ENCODE data around the gene ANKRD52. TPM values are rescaled to one million over a fixed set of nuclear protein-coding genes. Genes with fewer than 3 reads are reported as not detected.

The ANKRD52 gene
- 26.1 and 35.1 TPM in 2 replicates for polyA plus RNA-seq (2011; rRNA removed)
- 31.9 and 40.1 TPM in 2 replicates for polyA plus RNA-seq (2012; cell fraction: cytosol; rRNA removed)
- polyA plus RNA-seq (2012; cell fraction: nucleus; rRNA removed) = 109 and 119 TPM in 2 replicates
- 47.4 to 48.7 TPM (median 48.0 TPM) in 3 replicates for polyA plus RNA-seq (2017; fragmentation: RNase III; extraction: RNeasy Plus Mini Kit Qiagen cat#74134 plus additional on column Dnase treatment)
- polyA minus RNA-seq (2011; rRNA and poly(A)+ RNA removed) = 57.3 and 62.5 TPM in 2 replicates

DNA sequence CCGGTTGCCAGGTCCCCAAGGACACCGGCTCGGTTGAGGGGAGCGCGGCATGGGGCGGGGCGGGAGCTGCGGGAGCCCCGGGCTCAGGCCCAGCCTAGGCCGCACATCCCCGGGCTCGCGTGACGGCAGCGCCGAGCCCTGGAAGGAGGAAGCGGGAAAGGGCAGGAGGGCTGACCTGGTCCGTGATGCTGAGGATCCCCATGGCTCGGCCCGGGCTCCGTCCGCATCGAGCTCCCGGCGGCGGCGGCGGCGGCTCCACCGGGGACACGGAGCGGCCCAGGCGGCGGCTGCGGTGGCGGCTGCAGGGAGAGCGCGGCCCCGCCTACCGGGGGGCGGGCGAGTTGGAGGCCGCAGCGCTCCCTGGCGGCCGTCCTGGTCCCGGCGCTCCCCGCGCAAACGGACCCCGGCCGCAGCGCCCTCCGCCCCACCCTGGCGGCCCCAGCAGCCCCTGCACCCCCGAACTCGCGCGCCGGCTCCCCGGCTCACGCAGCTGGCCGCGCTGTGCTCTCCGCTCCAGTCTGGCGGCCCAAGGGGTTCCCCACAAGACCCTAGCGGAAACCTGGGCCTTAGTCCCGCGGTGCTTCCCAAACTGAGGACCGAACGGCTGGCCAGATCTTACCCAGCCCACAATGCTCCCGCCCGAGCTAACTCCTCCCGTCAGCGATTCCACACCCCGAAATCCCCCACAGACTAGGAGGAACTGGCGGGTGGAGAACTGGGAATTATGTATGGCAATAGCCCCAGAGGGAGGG, at the start of gene ANKRD52:
Gene ANKRD52, minus strand, starts transcription at position 317 of the 752 bp plus-strand sequence. Its CDS starts 115 bp downstream, at position 202.
- POLR2A ChIA-PET = interaction anchor here (0.5 to 2.7 kb wide), 6 partner anchors 9 to 206 kb away, joined by 3 to 21 read pairs (median 4); partner anchors contain the start of genes COQ10A, CS, RNF41 and SMARCC2
- H3K9me3 ChIP-seq = no peaks in the 10 kb centered on the region
- CTCF ChIA-PET = interaction anchor here (0.5 to 14.6 kb wide), 43 partner anchors 11 to 1018 kb away, joined by 3 to 146 read pairs (median 5); partner anchors contain the start of genes CNPY2, COQ10A, RNF41 and SMARCC2
- H3K4me3 ChIP-seq = peak within 1 kb of the TSS; percentile 94
- peak within 1 kb of the TSS; percentile 92 to 97 for H3K27ac ChIP-seq
- ATAC-seq (peak; percentile 86 to 89), DNase-seq (ENCODE audit: low read depth in 1 of 2, low spot score in 1 of 2) (peak; percentile 80 to 88), FAIRE-seq (no peak)
- under 1% methylated on average over 23 of the region's 78 CpGs for WGBS (ENCODE audit: missing lambda C conversion rate)
- peaks cover 47% of the 10 kb centered on the region for H3K4me1 ChIP-seq
- TF ChIP-seq CHD4 (IDR thresholded peaks at IDR 0.05; ENCODE audit: borderline replicate concordance) (no peak), RFX5 (IDR thresholded peaks at IDR 0.05) (peak; percentile 30; the same call in 1 of the 2 replicates), ZC3H11A (IDR thresholded peaks at IDR 0.05) (no peak), JUN (IDR thresholded peaks at IDR 0.05) (peak; percentile 57 to 75; a peak in 4 of 5 replicates), KDM5A (IDR thresholded peaks at IDR 0.05) (peak; percentile 46; the same call in 1 of the 2 replicates), RCOR1 (IDR thresholded peaks at IDR 0.05; ENCODE audit: low read depth, low read length) (no peak), POLR2A (IDR thresholded peaks at IDR 0.05; ENCODE audit: low read length) (peak; percentile 65), PHF8 (IDR thresholded peaks at IDR 0.05; ENCODE audit: borderline replicate concordance, low read depth) (peak; percentile 97), RAD21 (conservative IDR thresholded peaks at IDR 0.05 in 1 of 2, IDR thresholded peaks at IDR 0.05 in 1 of 2) (0 out of 5 replicates have a peak, but pooled peaks of 1 of the 2 experiments have one; percentile 39), SMC3 (IDR thresholded peaks at IDR 0.05) (peak; percentile 72)
- TF ChIP-seq, protein P1, sequence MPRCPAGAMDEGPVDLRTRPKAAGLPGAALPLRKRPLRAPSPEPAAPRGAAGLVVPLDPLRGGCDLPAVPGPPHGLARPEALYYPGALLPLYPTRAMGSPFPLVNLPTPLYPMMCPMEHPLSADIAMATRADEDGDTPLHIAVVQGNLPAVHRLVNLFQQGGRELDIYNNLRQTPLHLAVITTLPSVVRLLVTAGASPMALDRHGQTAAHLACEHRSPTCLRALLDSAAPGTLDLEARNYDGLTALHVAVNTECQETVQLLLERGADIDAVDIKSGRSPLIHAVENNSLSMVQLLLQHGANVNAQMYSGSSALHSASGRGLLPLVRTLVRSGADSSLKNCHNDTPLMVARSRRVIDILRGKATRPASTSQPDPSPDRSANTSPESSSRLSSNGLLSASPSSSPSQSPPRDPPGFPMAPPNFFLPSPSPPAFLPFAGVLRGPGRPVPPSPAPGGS (IDR thresholded peaks at IDR 0.05) = peak; percentile 87
- TF ChIP-seq, protein P2, sequence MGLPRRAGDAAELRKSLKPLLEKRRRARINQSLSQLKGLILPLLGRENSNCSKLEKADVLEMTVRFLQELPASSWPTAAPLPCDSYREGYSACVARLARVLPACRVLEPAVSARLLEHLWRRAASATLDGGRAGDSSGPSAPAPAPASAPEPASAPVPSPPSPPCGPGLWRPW (IDR thresholded peaks at IDR 0.05) = no peak
- TF ChIP-seq, protein P3, sequence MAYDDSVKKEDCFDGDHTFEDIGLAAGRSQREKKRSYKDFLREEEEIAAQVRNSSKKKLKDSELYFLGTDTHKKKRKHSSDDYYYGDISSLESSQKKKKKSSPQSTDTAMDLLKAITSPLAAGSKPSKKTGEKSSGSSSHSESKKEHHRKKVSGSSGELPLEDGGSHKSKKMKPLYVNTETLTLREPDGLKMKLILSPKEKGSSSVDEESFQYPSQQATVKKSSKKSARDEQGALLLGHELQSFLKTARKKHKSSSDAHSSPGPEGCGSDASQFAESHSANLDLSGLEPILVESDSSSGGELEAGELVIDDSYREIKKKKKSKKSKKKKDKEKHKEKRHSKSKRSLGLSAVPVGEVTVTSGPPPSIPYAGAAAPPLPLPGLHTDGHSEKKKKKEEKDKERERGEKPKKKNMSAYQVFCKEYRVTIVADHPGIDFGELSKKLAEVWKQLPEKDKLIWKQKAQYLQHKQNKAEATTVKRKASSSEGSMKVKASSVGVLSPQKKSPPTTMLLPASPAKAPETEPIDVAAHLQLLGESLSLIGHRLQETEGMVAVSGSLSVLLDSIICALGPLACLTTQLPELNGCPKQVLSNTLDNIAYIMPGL (CRISPR knock-in tag; IDR thresholded peaks at IDR 0.05; ENCODE audit: borderline replicate concordance) = peak; percentile 99
- TF ChIP-seq, protein P4, sequence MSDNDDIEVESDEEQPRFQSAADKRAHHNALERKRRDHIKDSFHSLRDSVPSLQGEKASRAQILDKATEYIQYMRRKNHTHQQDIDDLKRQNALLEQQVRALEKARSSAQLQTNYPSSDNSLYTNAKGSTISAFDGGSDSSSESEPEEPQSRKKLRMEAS (IDR thresholded peaks at IDR 0.05) = peak; percentile 52; the same call in 1 of the 2 replicates
- TF ChIP-seq, protein P5, sequence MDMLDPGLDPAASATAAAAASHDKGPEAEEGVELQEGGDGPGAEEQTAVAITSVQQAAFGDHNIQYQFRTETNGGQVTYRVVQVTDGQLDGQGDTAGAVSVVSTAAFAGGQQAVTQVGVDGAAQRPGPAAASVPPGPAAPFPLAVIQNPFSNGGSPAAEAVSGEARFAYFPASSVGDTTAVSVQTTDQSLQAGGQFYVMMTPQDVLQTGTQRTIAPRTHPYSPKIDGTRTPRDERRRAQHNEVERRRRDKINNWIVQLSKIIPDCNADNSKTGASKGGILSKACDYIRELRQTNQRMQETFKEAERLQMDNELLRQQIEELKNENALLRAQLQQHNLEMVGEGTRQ (IDR thresholded peaks at IDR 0.05) = no peak
- TF ChIP-seq, protein P6, sequence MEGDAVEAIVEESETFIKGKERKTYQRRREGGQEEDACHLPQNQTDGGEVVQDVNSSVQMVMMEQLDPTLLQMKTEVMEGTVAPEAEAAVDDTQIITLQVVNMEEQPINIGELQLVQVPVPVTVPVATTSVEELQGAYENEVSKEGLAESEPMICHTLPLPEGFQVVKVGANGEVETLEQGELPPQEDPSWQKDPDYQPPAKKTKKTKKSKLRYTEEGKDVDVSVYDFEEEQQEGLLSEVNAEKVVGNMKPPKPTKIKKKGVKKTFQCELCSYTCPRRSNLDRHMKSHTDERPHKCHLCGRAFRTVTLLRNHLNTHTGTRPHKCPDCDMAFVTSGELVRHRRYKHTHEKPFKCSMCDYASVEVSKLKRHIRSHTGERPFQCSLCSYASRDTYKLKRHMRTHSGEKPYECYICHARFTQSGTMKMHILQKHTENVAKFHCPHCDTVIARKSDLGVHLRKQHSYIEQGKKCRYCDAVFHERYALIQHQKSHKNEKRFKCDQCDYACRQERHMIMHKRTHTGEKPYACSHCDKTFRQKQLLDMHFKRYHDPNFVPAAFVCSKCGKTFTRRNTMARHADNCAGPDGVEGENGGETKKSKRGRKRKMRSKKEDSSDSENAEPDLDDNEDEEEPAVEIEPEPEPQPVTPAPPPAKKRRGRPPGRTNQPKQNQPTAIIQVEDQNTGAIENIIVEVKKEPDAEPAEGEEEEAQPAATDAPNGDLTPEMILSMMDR (IDR thresholded peaks at IDR 0.05) = peak; percentile 87
- H3K4me2 ChIP-seq = peak within 1 kb of the TSS; percentile 79

Measured in A549 (cell line).